ENCODE results near the gene SPATA21.
"Not testable (repeated sequence)": the region's sequence is repeated elsewhere in the genome, so short reads cannot be mapped to it uniquely, and the experiment has no call there.

GRCh38 chr1:16454909-16455308 lies 17.7 kb upstream of the SPATA21 start:
- TF ChIP-seq CTCF, EP300 (IDR thresholded peaks at IDR 0.05): not testable (repeated sequence)

All from suprapubic skin (tissue), 3 donors.